PC-3 (cell line): ENCODE measurements around the gene RMDN2. TPM values are rescaled to one million over a fixed set of nuclear protein-coding genes. Genes with fewer than 3 reads are reported as not detected.

Experiments used
- ATAC-seq: fragments of 200-7000 bp; cut with Tn5 transposase; 2 replicates; pipeline ENCODE4 v1.9.1; 2020; ENCODE audit warnings: mild to moderate bottlenecking, moderate library complexity
- BruUV-seq: library from RNA; stranded (reverse); fragments of 400-500 nt; replicated peaks from 2 replicates; lab custom pipeline; 2021; lab: Mats Ljungman, UMichigan
- CTCF ChIA-PET: fragments of 300-600 bp; sonication (Branson Sonifier 250); formaldehyde crosslinking; loops from one replicate; lab custom pipeline; 2022; ENCODE audit warnings: antibody characterized with exemption; lab: Charles Lee
- POLR2A ChIA-PET: fragments of 300-600 bp; sonication (Branson Sonifier 250); formaldehyde crosslinking; loops from one replicate; lab custom pipeline; 2022; ENCODE audit warnings: antibody characterized with exemption; ENCODE audit not compliant: unreplicated experiment; lab: Charles Lee
- DNase-seq: peaks from one replicate; pipeline ENCODE4 v3.0.0-alpha.2; 2015
- H2AFZ ChIP-seq: fragments of 300-600 bp; sonication (generic); 2 replicates; pipeline ENCODE4 v1.6.0; 2016; ENCODE audit warnings: antibody characterized with exemption, low read length
- H3F3A ChIP-seq: fragments of 300-600 bp; sonication (generic); one replicate; pipeline ENCODE4 v1.6.0; 2017; ENCODE audit warnings: antibody characterized with exemption, low read length, control low read depth, mild to moderate bottlenecking; ENCODE audit not compliant: unreplicated experiment
- H3K27ac ChIP-seq: fragments of 300-600 bp; sonication (generic); 2 replicates; pipeline ENCODE4 v1.5.1; 2016; ENCODE audit warnings: mild to moderate bottlenecking, low read length
- H3K27me3 ChIP-seq: fragments of 300-600 bp; sonication (generic); 2 replicates; pipeline ENCODE4 v1.6.1; 2016; ENCODE audit warnings: low read length, mixed read lengths
- H3K36me3 ChIP-seq: fragments of 300-600 bp; sonication (generic); 2 replicates; pipeline ENCODE4 v1.6.1; 2016; ENCODE audit warnings: low read depth, mixed run types, low read length, mixed read lengths
- H3K4me1 ChIP-seq: fragments of 300-600 bp; sonication (generic); 2 replicates; pipeline ENCODE4 v1.5.1; 2016; ENCODE audit warnings: low read length; ENCODE audit not compliant: insufficient read depth
- H3K4me2 ChIP-seq: fragments of 300-600 bp; sonication (generic); 2 replicates; pipeline ENCODE4 v1.6.0; 2016; ENCODE audit warnings: low read length
- H3K4me3 ChIP-seq: fragments of 300-600 bp; sonication (generic); 2 replicates; pipeline ENCODE4 v1.5.1; 2016; ENCODE audit warnings: mild to moderate bottlenecking, low read length, mixed read lengths
- H3K79me2 ChIP-seq: fragments of 300-600 bp; sonication (generic); 2 replicates; pipeline ENCODE4 v1.6.1; 2017; ENCODE audit warnings: low read length, mixed read lengths
- H3K9ac ChIP-seq: fragments of 300-600 bp; sonication (generic); 2 replicates; pipeline ENCODE4 v1.6.0; 2016; ENCODE audit warnings: mild to moderate bottlenecking, low read length
- H3K9me2 ChIP-seq: fragments of 300-600 bp; sonication (generic); replicated peaks from 2 replicates; pipeline ENCODE4 v1.6.1; 2016; ENCODE audit warnings: mixed run types, low read length, mixed read lengths
- H3K9me3 ChIP-seq: fragments of 300-600 bp; sonication (generic); 2 replicates; pipeline ENCODE4 v1.6.1; 2016; ENCODE audit warnings: low read length, mixed read lengths
- H4K20me1 ChIP-seq: fragments of 300-600 bp; sonication (generic); 2 replicates; pipeline ENCODE4 v1.6.1; 2016; ENCODE audit warnings: low read length, mixed read lengths
- EZH2 ChIP-seq: fragments of 300-600 bp; sonication (generic); IDR thresholded peaks from one replicate; pipeline ENCODE4 v1.6.1; 2017; ENCODE audit warnings: antibody characterized with exemption, mild to moderate bottlenecking, low read length; ENCODE audit not compliant: unreplicated experiment
- EZH2phosphoT487 ChIP-seq: fragments of 300-600 bp; sonication (generic); IDR thresholded peaks from 2 replicates; pipeline ENCODE4 v1.6.1; 2018; ENCODE audit warnings: mild to moderate bottlenecking, antibody characterized with exemption, low read length, borderline replicate concordance
- intact Hi-C: fragments of 100-400 bp; cut with micrococcal nuclease; formaldehyde crosslinking; loops from 2 replicates; pipeline ENCODE4 v1.9.0; 2023
- total RNA-seq: library from RNA; depleted of rRNA; stranded (reverse); fragments of >200 nt; gene quantifications from 2 replicates; pipeline ENCODE4 v1.2.3, GENCODE V29; 2014
- TF ChIP-seq, protein P1 (sequence below): fragments of 300-600 bp; sonication (generic); conservative IDR thresholded peaks from 2 replicates; pipeline ENCODE4 v1.5.1; 2017; ENCODE audit warnings: antibody characterized with exemption, low read depth, mild to moderate bottlenecking, low read length

RMDN2 gene
- total RNA-seq, 1 experiment from 2014 or later: 2.6 TPM

DNA sequence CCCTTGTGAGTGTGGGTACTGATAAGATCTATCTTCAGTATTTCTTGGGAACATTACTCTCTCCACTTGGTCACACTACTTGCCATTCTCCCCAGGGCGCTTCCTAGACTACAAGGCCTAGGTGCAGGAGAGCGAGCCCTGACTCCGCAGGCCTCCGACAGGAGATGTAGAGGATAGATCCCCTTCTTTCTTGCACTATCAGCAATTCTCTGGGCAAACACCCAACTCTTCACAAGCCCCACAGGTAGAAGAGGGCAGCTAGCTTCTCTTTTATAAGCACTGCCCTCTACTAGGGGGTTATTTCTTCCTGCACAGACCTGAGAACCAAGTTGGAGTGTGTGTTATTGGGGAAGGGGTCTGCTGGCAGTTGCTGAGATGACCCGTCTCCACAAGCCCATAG is 10.7 kb upstream of the RMDN2 start:
- H3K9ac ChIP-seq: no peak overlapping the region
- H3F3A ChIP-seq: no peaks in the 10 kb centered on the region
- peaks cover 19% of the 10 kb centered on the region for H3K4me1 ChIP-seq
- TF ChIP-seq, protein P1, sequence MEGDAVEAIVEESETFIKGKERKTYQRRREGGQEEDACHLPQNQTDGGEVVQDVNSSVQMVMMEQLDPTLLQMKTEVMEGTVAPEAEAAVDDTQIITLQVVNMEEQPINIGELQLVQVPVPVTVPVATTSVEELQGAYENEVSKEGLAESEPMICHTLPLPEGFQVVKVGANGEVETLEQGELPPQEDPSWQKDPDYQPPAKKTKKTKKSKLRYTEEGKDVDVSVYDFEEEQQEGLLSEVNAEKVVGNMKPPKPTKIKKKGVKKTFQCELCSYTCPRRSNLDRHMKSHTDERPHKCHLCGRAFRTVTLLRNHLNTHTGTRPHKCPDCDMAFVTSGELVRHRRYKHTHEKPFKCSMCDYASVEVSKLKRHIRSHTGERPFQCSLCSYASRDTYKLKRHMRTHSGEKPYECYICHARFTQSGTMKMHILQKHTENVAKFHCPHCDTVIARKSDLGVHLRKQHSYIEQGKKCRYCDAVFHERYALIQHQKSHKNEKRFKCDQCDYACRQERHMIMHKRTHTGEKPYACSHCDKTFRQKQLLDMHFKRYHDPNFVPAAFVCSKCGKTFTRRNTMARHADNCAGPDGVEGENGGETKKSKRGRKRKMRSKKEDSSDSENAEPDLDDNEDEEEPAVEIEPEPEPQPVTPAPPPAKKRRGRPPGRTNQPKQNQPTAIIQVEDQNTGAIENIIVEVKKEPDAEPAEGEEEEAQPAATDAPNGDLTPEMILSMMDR: no peak
- TF ChIP-seq EZH2 (no peak), EZH2phosphoT487 (no peak)
- POLR2A ChIA-PET: interaction anchor here (0.6 kb wide), 1 partner anchor 232 kb away, joined by 4 read pairs; no protein-coding TSS in a partner anchor
- intact Hi-C loops: no loop called here
- no peak for DNase-seq
- H3K36me3 ChIP-seq: no peaks in the 10 kb centered on the region
- H3K4me2 ChIP-seq: no peak overlapping the region
- H4K20me1 ChIP-seq: no peaks in the 10 kb centered on the region
- H3K79me2 ChIP-seq: no peaks in the 10 kb centered on the region
- BruUV-seq: no TSS peak
- CTCF ChIA-PET: no interaction called here
- H3K27ac ChIP-seq: no peak overlapping the region
- H3K4me3 ChIP-seq: no peak overlapping the region
- no peaks in the 10 kb centered on the region for H3K9me3 ChIP-seq
- no peak for ATAC-seq
- no peak overlapping the region for H2AFZ ChIP-seq
- H3K27me3 ChIP-seq: no peaks in the 10 kb centered on the region
- H3K9me2 ChIP-seq: no peaks in the 10 kb centered on the region

DNA sequence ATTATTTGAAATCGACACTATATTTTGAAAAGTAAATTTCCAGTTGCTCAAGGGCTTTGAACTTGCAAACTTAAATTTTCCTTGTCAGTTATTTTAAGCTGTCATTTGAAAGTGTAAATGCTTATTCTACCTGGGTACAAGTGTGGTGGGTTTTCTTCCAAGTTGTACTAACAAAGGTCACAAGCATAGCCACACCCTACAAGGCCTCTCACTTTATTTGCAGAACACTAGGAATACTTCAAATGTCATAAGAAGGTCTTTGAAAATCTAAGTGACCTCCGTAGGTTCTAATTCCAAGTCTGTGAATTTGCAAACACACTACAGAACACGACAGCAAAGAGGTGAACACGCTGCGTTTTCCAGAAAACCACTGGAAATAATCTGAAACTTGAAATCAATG is 9.3 kb upstream of the RMDN2 start:
- no peaks in the 10 kb centered on the region for H3K9me2 ChIP-seq
- intact Hi-C loops: no loop called here
- ATAC-seq (no peak), DNase-seq (no peak)
- H3K9ac ChIP-seq: no peak overlapping the region
- H3K9me3 ChIP-seq: no peaks in the 10 kb centered on the region
- no peak overlapping the region for H2AFZ ChIP-seq
- H3K4me2 ChIP-seq: no peak overlapping the region
- H3K27ac ChIP-seq: no peak overlapping the region
- no peaks in the 10 kb centered on the region for H3K79me2 ChIP-seq
- no peaks in the 10 kb centered on the region for H4K20me1 ChIP-seq
- no peaks in the 10 kb centered on the region for H3K36me3 ChIP-seq
- POLR2A ChIA-PET: no interaction called here
- TF ChIP-seq EZH2 (no peak), EZH2phosphoT487 (no peak)
- TF ChIP-seq, protein P1: no peak
- peaks cover 19% of the 10 kb centered on the region for H3K4me1 ChIP-seq
- no peaks in the 10 kb centered on the region for H3K27me3 ChIP-seq
- H3K4me3 ChIP-seq: no peak overlapping the region
- BruUV-seq: no TSS peak
- H3F3A ChIP-seq: no peaks in the 10 kb centered on the region
- CTCF ChIA-PET: no interaction called here

DNA sequence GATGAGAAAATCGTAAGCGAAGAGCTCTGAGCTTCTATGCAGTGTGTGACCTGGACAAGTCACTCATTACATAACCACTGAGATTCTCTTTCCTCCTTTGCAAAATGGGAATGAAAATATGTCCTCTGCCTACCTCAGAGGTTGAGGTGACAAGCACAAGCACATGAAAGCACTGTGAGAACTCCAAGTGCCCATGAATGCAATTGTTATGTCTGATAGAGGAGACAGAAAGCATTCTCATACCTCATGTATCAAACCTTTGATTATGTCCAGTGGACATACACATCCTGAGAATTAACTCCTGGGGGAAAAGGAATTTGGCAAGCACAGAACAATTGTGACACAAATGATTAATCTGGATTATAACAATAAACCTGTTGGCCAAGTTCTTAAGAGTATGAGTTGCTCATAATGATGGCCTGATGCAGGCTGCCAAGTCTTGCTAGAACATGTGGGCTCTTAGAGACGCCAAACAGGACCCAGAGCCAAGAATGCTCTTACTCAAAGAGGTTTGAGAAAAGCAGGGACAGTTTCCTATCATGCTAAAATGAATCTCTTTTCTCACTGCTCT is 8.5 kb upstream of the RMDN2 start:
- ChIA-PET CTCF (no interaction called here), POLR2A (no interaction called here)
- peak; percentile 74 for ATAC-seq
- no peak for TF ChIP-seq EZH2
- H3K4me2 ChIP-seq: peak overlapping the region; percentile 31; the same call in 1 of the 2 replicates
- DNase-seq: peak; percentile 90
- H3K4me3 ChIP-seq: no peak overlapping the region
- no peaks in the 10 kb centered on the region for H3K27me3 ChIP-seq
- H4K20me1 ChIP-seq: no peaks in the 10 kb centered on the region
- intact Hi-C loops: no loop called here
- no peaks in the 10 kb centered on the region for H3K9me3 ChIP-seq
- no peaks in the 10 kb centered on the region for H3K36me3 ChIP-seq
- H3K27ac ChIP-seq: peak overlapping the region; percentile 9
- peaks cover 19% of the 10 kb centered on the region for H3K4me1 ChIP-seq
- BruUV-seq: no TSS peak
- no peaks in the 10 kb centered on the region for H3K9me2 ChIP-seq
- H3K9ac ChIP-seq: no peak overlapping the region
- H2AFZ ChIP-seq: no peak overlapping the region
- no peaks in the 10 kb centered on the region for H3F3A ChIP-seq
- H3K79me2 ChIP-seq: no peaks in the 10 kb centered on the region
